Activated T-helper 2 cell treated with anti-CD3 and anti-CD28 coated beads, Interferon-gamma antibody, Interleukin-2, Interleukin-4, amounts not matched to agents 10 μg/mL and 5 μg/mL and 100 μg/mL, durations not matched to agents 14 hours and 24 hours and 36 hours (primary cell): ENCODE results near the gene RREB1. TPM values are rescaled to one million over a fixed set of nuclear protein-coding genes. Genes with fewer than 3 reads are reported as not detected.
A peak's percentile ranks its signal among the peaks of the same experiment; 100 is the strongest.

ENCODE experiments used
- DNase-seq: peaks from one replicate; pipeline ENCODE4 v3.0.0; 2021; ENCODE audit warnings: low spot score
- H3K27ac Mint-ChIP-seq: one replicate; pipeline ENCODE4 v1.8.0; 2021; ENCODE audit warnings: mixed read lengths
- H3K27me3 Mint-ChIP-seq: one replicate; pipeline ENCODE4 v1.8.0; 2021; ENCODE audit warnings: low read depth, mixed read lengths
- H3K36me3 Mint-ChIP-seq: one replicate; pipeline ENCODE4 v1.8.0; 2021; ENCODE audit warnings: low read depth, mixed read lengths
- H3K4me1 Mint-ChIP-seq: one replicate; pipeline ENCODE4 v1.8.0; 2021; ENCODE audit warnings: low read depth, mixed read lengths
- H3K4me3 Mint-ChIP-seq: one replicate; pipeline ENCODE4 v1.8.0; 2021; ENCODE audit warnings: low read depth, mild to moderate bottlenecking, moderate library complexity, mixed read lengths
- H3K9me3 Mint-ChIP-seq: one replicate; pipeline ENCODE4 v1.8.0; 2021; ENCODE audit warnings: mixed read lengths
- intact Hi-C: fragments of 100-400 bp; cut with micrococcal nuclease; formaldehyde crosslinking; loops from one replicate; pipeline ENCODE4 v1.15.1; 2023
- total RNA-seq: library from RNA; stranded (reverse); gene quantifications from 2 replicates; pipeline ENCODE4 v1.2.3, GENCODE V29; 2022

Gene RREB1
- total RNA-seq, 1 donor from 2014 or later = 23.1 TPM

DNA sequence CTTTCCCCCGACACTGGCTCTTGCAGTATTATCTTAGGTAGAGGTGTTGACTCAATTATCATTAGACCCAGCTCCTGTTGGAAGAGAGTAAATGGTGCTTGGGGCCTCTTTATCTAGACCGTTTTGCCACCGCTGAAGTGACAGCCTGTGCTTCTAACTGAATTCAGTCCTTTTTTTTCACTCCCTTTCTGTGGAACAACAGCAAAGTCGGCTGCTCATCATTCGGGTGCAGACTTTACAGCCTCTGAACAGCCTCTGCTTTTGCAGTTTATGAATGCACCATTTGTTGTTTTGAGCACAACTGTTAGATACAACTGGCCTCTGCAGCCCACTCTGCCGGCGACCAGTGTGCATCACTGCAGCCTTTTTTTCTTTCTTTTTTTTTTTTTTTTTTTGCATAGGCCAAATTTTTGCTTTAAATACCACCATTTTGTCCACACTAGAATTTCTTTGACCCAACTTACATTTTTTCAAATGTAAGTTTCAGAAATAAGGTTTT lies 35.8 kb downstream of the RREB1 start:
- Mint-ChIP-seq H3K4me3 (no peak overlapping the region), H3K36me3 (peaks cover 14% of the 10 kb centered on the region), H3K27me3 (no peaks in the 10 kb centered on the region), H3K27ac (no peak overlapping the region), H3K4me1 (peaks cover 66% of the 10 kb centered on the region), H3K9me3 (no peaks in the 10 kb centered on the region)
- intact Hi-C loops = no loop called here
- no peak for DNase-seq

DNA sequence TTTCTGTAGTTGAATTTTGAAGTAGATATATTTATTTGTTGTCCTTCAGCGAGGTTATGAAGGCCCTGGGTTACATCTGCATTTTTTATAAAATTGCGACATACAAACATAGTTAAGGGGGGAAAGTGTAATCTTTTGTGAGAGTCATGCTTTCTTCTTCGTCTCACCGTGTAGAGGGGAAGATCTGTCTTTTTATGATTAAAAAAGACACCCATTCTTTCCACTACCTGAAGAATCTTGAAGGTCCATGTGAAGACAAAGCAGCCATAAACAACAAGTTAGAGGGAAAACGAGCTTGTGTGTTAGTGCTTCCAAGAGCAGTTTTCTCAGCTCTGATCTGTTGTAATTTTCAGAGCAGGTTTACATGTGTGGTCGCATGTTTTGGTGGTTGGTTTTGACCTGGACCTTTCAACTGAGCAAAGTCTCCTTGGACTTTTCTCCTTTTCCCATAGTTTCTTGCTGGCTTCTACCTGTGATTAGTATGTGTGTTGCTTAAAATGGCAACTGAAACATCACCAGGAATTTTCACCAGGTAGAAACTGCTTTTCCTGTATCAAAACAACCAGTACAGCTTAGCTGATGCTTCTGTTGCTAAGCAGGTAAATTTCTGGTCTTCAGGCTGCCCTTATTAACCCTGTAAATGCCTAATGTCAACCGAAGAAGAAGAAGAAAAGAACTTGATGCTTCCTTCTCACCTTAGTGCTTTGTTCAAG lies 37.3 kb downstream of the RREB1 start:
- Mint-ChIP-seq H3K36me3 (peaks cover 14% of the 10 kb centered on the region), H3K4me3 (no peak overlapping the region), H3K9me3 (no peaks in the 10 kb centered on the region), H3K27ac (peak overlapping the region; percentile 59), H3K27me3 (no peaks in the 10 kb centered on the region), H3K4me1 (peaks cover 60% of the 10 kb centered on the region)
- intact Hi-C loops = no loop called here
- no peak for DNase-seq

DNA sequence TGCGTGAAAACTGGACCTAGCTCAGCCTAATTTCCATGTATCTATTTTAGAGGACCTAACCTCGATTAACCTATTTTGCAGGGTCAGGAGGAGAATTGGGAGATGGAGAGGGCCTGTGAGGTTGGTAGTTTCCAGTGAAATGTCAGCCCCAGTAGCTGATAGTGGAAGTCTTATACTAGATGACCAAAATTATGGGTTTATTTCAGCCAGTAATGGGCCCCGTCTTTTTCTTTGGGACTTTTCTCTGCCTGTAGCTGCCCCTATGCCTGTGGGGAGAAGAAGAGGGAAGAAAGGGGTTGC lies 37.8 kb downstream of the RREB1 start:
- Mint-ChIP-seq H3K27me3 (no peaks in the 10 kb centered on the region), H3K4me1 (peaks cover 61% of the 10 kb centered on the region), H3K36me3 (peaks cover 14% of the 10 kb centered on the region), H3K4me3 (no peak overlapping the region), H3K9me3 (no peaks in the 10 kb centered on the region), H3K27ac (peak overlapping the region; percentile 59)
- intact Hi-C loops = no loop called here
- DNase-seq = no peak

DNA sequence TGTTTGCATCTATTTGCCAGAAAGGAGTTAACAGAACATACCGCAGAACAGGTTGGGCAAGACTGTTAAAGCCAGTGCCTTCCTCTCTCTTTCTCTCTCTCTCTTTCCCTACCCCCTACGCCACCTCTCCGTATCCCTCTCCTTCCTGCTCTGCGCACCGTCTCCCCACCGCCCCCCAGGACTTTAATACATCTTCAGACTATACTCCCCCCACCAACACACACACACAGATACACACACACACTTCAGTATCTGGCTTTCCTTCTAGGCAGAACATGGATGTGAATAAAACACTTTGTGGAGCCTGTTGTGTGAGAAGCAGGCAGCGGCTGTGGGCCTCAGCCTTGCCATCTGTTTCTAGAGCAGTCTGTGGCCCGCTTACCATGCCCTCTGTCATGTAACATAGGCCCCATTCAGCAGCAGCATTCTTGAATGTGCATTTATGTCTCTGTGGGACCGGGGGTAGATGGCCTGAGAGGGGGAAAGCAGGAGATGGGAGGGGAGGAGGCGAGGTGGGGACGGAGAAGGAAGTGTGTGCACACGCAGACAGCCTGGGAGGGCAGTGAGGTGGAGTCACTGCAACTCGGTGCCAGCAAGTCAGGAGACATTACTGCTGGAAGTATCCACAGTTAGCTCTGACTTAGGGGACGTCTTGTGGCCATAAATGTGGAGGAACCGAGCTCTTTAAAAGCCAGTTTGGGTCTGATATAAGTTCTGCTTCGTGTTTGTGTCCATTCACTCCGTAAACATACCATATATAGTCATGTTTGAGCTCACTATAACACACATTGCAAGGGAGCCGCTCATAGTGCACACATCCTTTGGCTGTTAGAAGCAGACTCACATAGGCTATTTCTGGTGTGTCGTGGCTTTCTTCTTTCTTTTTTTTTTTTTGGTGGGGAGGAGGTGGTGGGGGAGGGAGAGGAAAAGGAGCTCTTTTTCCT lies 38.4 kb downstream of the RREB1 start:
- DNase-seq = no peak
- intact Hi-C loops = no loop called here
- peak overlapping the region; percentile 59 for H3K27ac Mint-ChIP-seq
- H3K4me3 Mint-ChIP-seq = peak overlapping the region; percentile 50
- no peaks in the 10 kb centered on the region for H3K27me3 Mint-ChIP-seq
- H3K36me3 Mint-ChIP-seq = peaks cover 14% of the 10 kb centered on the region
- H3K9me3 Mint-ChIP-seq = no peaks in the 10 kb centered on the region
- H3K4me1 Mint-ChIP-seq = peaks cover 63% of the 10 kb centered on the region

DNA sequence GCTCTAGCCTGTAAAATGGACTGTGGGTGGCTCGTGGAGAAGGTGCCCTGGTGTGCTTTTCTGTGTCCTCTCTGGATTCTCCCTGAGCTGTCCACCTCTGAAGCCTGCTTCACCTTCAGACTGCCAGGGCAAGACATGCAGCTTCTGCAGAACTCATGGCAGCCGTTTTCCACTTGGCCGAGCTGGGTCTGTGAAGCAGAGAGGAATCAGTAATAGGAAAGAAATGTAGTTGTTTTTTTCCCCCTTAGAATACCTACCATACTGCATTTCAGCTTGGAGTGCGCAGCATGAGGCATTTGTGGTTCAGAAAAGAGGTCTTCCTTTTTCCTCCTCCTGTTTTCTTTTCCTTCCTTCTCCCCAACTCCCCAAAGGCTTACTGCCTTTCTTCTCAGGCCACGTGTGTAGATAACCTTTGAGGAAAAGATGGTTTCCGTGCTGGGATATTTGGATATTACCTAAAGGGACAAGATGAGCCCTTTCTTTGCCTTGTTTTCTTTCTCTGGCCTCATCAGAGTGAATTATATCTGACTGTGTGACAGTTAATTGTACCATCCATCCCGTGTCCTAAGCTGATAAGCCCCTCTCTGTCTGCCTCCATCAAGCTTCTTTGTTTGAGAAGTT lies 39.4 kb downstream of the RREB1 start:
- peaks cover 65% of the 10 kb centered on the region for H3K4me1 Mint-ChIP-seq
- no peaks in the 10 kb centered on the region for H3K9me3 Mint-ChIP-seq
- H3K4me3 Mint-ChIP-seq = peak overlapping the region; percentile 48

DNA sequence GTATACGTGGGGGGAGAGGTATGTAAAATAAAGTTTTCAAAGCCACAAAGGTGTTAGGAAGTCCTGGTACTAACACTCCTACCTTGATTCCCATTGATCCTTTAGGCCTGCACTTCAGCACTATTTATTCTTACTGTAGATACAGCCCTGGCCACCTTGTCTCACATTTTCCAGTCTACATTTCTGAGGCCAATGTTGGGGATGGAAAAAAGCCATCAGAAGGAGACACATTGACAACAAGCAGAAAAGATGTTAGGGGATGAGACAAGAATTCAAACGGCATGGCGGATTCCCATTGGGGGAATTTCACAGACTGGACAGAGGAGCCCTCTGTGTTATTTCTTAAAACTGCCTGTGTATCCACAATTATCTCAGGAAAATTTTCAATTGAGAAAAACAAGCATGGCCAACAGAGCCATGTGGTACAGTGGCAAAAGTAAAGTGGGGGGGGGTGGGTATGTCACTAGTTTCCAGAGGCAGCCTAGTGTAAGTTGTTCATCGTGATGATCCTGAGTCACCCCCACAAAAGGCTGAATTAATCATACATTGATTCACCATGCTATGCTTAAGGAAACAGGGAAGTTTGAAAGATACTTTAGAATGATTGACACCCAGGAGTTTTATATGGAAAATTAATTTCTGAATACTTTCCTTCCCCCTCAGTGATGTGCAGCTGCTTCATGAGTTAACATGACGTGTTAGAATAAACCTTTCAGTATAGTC lies 40.5 kb downstream of the RREB1 start:
- no peaks in the 10 kb centered on the region for H3K9me3 Mint-ChIP-seq
- DNase-seq = no peak
- intact Hi-C loops = loop anchor here (1.0 kb wide), 1 partner anchor 11 kb away; no protein-coding TSS in a partner anchor
- H3K4me1 Mint-ChIP-seq = peaks cover 65% of the 10 kb centered on the region
- no peaks in the 10 kb centered on the region for H3K27me3 Mint-ChIP-seq
- H3K27ac Mint-ChIP-seq = peak overlapping the region; percentile 59
- H3K4me3 Mint-ChIP-seq = no peak overlapping the region
- H3K36me3 Mint-ChIP-seq = peaks cover 17% of the 10 kb centered on the region

More for the DNA sequence above, 39.4 kb downstream of the RREB1 start:
- peaks cover 14% of the 10 kb centered on the region for H3K36me3 Mint-ChIP-seq
- no peaks in the 10 kb centered on the region for H3K27me3 Mint-ChIP-seq
- no peak for DNase-seq
- H3K27ac Mint-ChIP-seq = peak overlapping the region; percentile 59
- intact Hi-C loops = no loop called here

DNA sequence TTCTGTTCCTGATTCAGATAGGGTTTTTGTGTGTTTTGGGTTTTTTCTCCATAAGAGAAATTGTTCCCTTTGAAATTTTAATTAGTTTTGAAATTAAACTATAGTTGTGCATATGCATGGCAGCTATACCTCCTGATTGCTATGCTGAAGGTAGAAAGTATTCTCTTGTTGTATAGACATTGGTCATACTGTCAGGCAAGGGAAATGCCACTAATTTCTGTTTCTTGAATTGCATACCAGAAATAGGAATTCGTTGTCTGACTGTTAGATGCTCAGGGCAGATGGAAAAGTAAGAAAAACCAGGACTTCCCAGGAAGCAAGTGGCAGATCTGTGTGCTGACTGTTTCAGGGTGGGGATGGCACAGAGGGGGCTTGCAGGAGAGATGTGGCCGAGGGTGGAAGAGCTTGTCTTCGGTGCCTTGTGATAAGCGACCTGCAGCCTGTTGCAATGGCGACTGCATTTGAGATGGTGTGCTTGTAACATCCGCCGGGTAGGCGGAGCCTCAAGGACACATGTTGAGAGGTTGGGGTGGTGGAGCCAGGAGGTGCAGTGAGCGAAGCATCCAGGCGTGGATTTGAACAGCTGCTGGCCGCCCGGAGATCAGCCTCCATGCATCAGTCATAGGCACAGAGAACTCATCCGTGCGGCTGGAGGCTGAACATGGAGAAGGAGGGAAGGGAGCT lies 42.8 kb downstream of the RREB1 start:
- intact Hi-C loops = no loop called here
- Mint-ChIP-seq H3K27me3 (no peaks in the 10 kb centered on the region), H3K27ac (no peak overlapping the region), H3K9me3 (no peaks in the 10 kb centered on the region), H3K36me3 (peaks cover 15% of the 10 kb centered on the region), H3K4me3 (no peak overlapping the region), H3K4me1 (peaks cover 72% of the 10 kb centered on the region)
- DNase-seq = no peak

DNA sequence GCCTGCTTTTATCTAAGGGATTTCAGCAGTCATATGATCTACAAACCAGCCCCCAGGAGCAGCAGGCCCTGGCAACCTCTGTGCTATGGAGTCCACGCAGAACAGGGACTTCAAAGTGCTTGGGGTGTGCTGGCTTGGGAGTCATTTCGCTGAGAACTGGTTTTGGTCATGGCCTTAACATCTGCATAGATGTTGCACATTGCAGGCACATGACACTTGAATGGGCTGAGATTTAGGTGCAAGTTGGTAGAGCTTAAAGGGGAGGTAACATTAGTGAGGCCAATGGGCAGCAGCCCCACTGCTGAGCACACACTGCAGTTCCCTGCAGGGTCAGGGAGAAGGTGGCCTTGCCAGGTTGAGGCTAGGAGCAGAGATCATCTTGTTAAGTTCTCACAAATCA lies 43.6 kb downstream of the RREB1 start:
- Mint-ChIP-seq H3K36me3 (peaks cover 15% of the 10 kb centered on the region), H3K9me3 (no peaks in the 10 kb centered on the region), H3K4me1 (peaks cover 72% of the 10 kb centered on the region), H3K27ac (no peak overlapping the region), H3K4me3 (no peak overlapping the region), H3K27me3 (no peaks in the 10 kb centered on the region)
- DNase-seq = no peak
- intact Hi-C loops = no loop called here

DNA sequence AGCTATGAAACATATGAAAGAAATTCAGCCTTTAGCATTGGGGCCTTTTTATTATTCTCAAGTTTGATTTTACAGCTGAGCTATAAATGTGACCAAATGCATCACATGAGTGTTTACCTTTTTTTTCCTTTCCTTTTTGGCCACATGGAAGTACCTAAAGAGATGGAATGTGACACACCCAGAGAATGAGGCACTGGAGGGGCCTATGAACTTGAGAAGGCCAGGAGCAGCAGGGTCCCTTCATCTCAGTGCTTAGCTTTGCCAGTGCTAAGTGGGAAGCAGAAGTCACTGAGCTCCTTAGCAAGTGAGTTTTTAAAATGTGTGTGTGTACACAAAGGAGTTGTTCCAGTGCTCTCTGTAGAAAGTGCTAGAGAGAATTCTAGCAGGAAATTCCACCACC lies 44.7 kb downstream of the RREB1 start:
- no peaks in the 10 kb centered on the region for H3K27me3 Mint-ChIP-seq
- no peak overlapping the region for H3K4me3 Mint-ChIP-seq
- DNase-seq = no peak

DNA sequence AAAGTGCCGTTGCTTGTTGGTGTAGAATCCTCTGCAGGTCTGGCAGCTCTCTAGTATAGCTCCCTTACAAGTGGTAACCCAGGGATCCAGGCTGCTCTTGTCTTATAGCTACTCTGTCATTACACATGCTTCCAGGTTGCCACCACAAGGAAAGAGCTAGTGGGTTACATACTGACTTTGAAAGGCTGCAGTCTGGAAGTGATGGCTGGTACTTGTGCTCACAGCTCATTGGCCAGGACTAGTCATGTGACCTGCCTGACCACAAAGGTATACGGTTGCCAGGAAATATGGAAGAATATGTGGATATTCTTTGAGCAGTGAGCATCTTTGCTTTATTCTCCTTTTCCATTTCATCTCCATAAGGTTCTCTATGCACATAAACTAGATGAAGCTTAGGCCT lies 46.0 kb downstream of the RREB1 start:
- no peak for DNase-seq
- H3K27me3 Mint-ChIP-seq = no peaks in the 10 kb centered on the region
- H3K4me1 Mint-ChIP-seq = peaks cover 59% of the 10 kb centered on the region

More for the DNA sequence above, 44.7 kb downstream of the RREB1 start:
- intact Hi-C loops = no loop called here
- Mint-ChIP-seq H3K27ac (no peak overlapping the region), H3K9me3 (no peaks in the 10 kb centered on the region), H3K4me1 (peaks cover 64% of the 10 kb centered on the region), H3K36me3 (peaks cover 14% of the 10 kb centered on the region)

DNA sequence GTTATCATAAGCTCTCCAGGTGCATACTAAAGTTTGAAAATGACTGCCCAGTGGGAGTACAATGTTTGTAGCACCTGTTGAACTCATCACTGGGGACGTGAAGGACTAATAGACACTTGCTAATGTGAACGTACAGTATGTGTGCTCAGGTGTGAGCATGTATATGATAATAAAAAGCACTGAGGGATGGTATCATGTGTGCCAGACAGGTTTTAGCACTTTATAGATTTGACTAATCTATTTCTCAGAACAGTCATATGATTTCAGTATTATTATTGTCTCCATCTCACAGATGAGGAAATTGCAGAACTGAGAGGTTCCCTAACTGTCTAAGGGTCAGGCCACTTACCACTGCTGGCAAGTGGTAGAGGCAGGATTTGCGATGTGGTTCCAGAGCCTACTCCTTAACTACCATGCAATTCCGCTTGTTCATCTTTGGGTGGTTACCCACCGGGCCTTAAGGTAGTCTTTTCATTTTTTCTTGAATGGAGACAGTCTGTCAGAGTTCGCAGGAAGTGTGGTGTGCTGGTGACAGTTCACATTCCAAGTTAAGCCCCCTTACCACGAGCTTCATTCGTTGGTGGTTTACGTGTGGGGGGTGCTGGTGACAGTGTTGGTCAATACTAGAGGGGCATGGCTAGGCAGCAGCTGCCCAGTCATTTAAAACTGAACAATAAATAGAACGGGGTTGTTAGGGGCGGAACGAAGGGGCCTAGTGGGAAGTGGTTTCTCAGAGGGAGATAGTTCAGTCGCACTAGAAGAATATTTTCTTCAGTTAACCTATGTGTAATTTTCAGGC lies 46.8 kb downstream of the RREB1 start:
- no peak for DNase-seq
- intact Hi-C loops = loop anchor here (2.0 kb wide), 1 partner anchor 18 kb away; no protein-coding TSS in a partner anchor
- H3K36me3 Mint-ChIP-seq = peaks cover 20% of the 10 kb centered on the region
- H3K27ac Mint-ChIP-seq = peak overlapping the region; percentile 65
- H3K9me3 Mint-ChIP-seq = no peaks in the 10 kb centered on the region
- no peaks in the 10 kb centered on the region for H3K27me3 Mint-ChIP-seq
- peak overlapping the region; percentile 22 for H3K4me3 Mint-ChIP-seq
- peaks cover 61% of the 10 kb centered on the region for H3K4me1 Mint-ChIP-seq

More for the DNA sequence above, 46.0 kb downstream of the RREB1 start:
- intact Hi-C loops = loop anchor here (2.0 kb wide), 1 partner anchor 17 kb away; no protein-coding TSS in a partner anchor
- Mint-ChIP-seq H3K36me3 (peaks cover 20% of the 10 kb centered on the region), H3K9me3 (no peaks in the 10 kb centered on the region), H3K27ac (no peak overlapping the region), H3K4me3 (no peak overlapping the region)
